Lower lobe of right lung (tissue), 2 donors: Measurements from ENCODE around the gene ARID5A. TPM values are rescaled to one million over a fixed set of nuclear protein-coding genes. Genes with fewer than 3 reads are reported as not detected.

Source experiments
- ATAC-seq, 2 donors: fragments of 200-7000 bp; cut with Tn5 transposase; one replicate each; pipeline ENCODE4 v1.9.1; 2020 to 2022; ENCODE audit warnings: mild to moderate bottlenecking in 2 of 2, moderate library complexity in 2 of 2
- DNase-seq: peaks from one replicate; pipeline ENCODE4 v3.0.0-alpha.2; 2020
- H3K27ac ChIP-seq: fragments of 200-600 bp; one replicate; pipeline ENCODE4 v1.8.0; 2022
- H3K27me3 ChIP-seq: fragments of 200-600 bp; one replicate; pipeline ENCODE4 v1.8.0; 2022; ENCODE audit warnings: low read depth
- H3K36me3 ChIP-seq: fragments of 200-600 bp; one replicate; pipeline ENCODE4 v1.8.0; 2022; ENCODE audit warnings: mild to moderate bottlenecking
- H3K4me1 ChIP-seq: fragments of 200-600 bp; one replicate; pipeline ENCODE4 v1.8.0; 2022
- H3K4me3 ChIP-seq: fragments of 200-600 bp; one replicate; pipeline ENCODE4 v1.8.0; 2022; ENCODE audit warnings: mild to moderate bottlenecking
- H3K9me3 ChIP-seq: fragments of 200-600 bp; one replicate; pipeline ENCODE4 v1.8.0; 2022
- CTCF ChIP-seq: fragments of 200-600 bp; IDR thresholded peaks from one replicate; pipeline ENCODE4 v1.8.0; 2022; ENCODE audit warnings: antibody characterized with exemption, mild to moderate bottlenecking
- intact Hi-C: fragments of 100-400 bp; cut with DNase I; formaldehyde crosslinking; loops from one replicate; pipeline ENCODE4 v1.11.0; 2022
- total RNA-seq: library from RNA; stranded (reverse); fragmentation: NEBNext Ultra II Directional; extraction: Animal tissue kit (Norgen Biotek cat#: 25700); gene quantifications from one replicate; pipeline ENCODE4 v1.2.1, GENCODE V29; 2021
- donor health status: DM: no; HTN: yes; CAD: no; lungs with severe emphysema.

ARID5A gene
- total RNA-seq, 1 donor from 2014 or later: 27.7 TPM

- H3K9me3 ChIP-seq: no peaks in the 10 kb centered on the region
- H3K4me3 ChIP-seq: no peak overlapping the region
- DNase-seq (no peak), ATAC-seq (no peak)
- H3K27ac ChIP-seq: no peak overlapping the region
- TF ChIP-seq CTCF: no peak
- H3K27me3 ChIP-seq: no peaks in the 10 kb centered on the region
- H3K4me1 ChIP-seq: no peaks in the 10 kb centered on the region
- H3K36me3 ChIP-seq: no peaks in the 10 kb centered on the region
- intact Hi-C loops: no loop called here
Observed at GRCh38 chr2:96564563-96564962, 28.0 kb downstream of the ARID5A start.

- Histone ChIP-seq H3K4me1 (no peaks in the 10 kb centered on the region), H3K27ac (no peak overlapping the region), H3K36me3 (no peaks in the 10 kb centered on the region), H3K4me3 (no peak overlapping the region), H3K9me3 (no peaks in the 10 kb centered on the region), H3K27me3 (no peaks in the 10 kb centered on the region)
- DNase-seq (no peak), ATAC-seq (no peak)
- intact Hi-C loops: no loop called here
- TF ChIP-seq CTCF: no peak
Observed at GRCh38 chr2:96565111-96565510, 28.6 kb downstream of the ARID5A start.

- Histone ChIP-seq H3K4me1 (no peaks in the 10 kb centered on the region), H3K27me3 (no peaks in the 10 kb centered on the region), H3K9me3 (no peaks in the 10 kb centered on the region), H3K36me3 (no peaks in the 10 kb centered on the region), H3K4me3 (no peak overlapping the region), H3K27ac (no peak overlapping the region)
- intact Hi-C loops: no loop called here
- ATAC-seq (no peak), DNase-seq (no peak)
- TF ChIP-seq CTCF: no peak
Observed at GRCh38 chr2:96568094-96568493, 31.5 kb downstream of the ARID5A start.

- no peak for ATAC-seq
- intact Hi-C loops: no loop called here
- no peak for TF ChIP-seq CTCF
- Histone ChIP-seq H3K36me3 (no peaks in the 10 kb centered on the region), H3K27me3 (no peaks in the 10 kb centered on the region), H3K4me3 (no peak overlapping the region), H3K9me3 (no peaks in the 10 kb centered on the region), H3K4me1 (no peaks in the 10 kb centered on the region), H3K27ac (no peak overlapping the region)
- no peak for DNase-seq
Observed at GRCh38 chr2:96574364-96574763, 37.8 kb downstream of the ARID5A start.

- Histone ChIP-seq H3K4me1 (no peaks in the 10 kb centered on the region), H3K36me3 (no peaks in the 10 kb centered on the region), H3K4me3 (no peak overlapping the region), H3K27me3 (no peaks in the 10 kb centered on the region), H3K27ac (no peak overlapping the region), H3K9me3 (no peaks in the 10 kb centered on the region)
- intact Hi-C loops: no loop called here
- DNase-seq: no peak
- TF ChIP-seq CTCF: no peak
- ATAC-seq: no peak
Observed at GRCh38 chr2:96575785-96576456, 39.4 kb downstream of the ARID5A start.
